ENCODE measurements around the gene MANF.
"Not testable (repeated sequence)": the region's sequence is repeated elsewhere in the genome, so short reads cannot be mapped to it uniquely, and the experiment has no call there.

Gene MANF

DNA sequence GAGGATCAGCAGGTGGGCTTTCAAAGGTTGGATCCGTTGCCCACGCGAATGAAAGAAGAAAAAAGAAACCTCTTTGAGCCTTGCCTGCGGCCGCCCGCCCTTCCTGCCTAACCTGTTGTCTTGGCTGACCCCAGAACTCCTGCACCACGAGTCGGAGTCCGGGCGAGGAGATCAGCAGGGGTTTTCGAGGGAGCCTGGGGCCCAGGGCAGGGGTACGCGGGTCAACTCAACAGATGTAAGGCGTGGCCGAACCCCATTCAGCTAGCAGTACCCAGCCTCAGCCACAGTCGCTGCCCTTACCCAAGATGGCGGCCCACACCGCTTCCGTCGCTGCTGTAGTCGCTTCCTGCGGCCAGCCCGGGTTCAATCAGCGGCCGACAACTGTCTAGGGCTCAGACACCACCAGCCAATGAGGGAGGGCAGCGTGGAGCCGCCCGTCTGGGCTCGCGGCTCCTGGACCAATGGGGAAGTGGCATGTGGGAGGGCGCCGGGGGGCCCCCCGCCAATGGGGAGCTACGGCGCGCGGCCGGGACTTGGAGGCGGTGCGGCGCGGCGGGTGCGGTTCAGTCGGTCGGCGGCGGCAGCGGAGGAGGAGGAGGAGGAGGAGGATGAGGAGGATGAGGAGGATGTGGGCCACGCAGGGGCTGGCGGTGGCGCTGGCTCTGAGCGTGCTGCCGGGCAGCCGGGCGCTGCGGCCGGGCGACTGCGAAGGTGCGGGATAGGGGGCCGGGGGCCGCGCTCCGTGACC lies at the start of gene MANF:
Gene MANF, plus strand, starts transcription at position 566 of the 748 bp plus-strand sequence. Its CDS starts 52 bp downstream, at position 618.
- DNase-seq: peak; percentile 93

DNA sequence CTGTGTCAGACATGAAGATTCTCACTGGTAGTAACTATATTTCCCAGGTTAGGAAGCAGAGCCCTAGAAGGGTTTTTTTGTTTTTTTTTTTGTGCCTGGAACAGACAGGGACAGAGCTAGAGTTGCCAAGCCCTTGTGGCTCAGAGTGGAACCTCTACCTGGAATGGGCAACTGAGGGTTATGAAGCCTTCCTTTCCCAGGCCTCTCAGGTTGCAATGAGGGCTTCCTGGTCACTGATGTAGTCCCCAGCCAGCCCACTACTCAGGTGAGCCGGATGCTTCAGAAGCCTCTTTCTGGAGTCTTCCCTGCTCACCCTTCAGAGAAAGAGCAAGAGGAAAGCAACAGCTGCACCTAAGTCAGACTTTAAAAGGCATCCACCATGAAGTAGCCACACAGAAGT lies 48.8 kb upstream of the MANF start:
- no peak for DNase-seq

DNA sequence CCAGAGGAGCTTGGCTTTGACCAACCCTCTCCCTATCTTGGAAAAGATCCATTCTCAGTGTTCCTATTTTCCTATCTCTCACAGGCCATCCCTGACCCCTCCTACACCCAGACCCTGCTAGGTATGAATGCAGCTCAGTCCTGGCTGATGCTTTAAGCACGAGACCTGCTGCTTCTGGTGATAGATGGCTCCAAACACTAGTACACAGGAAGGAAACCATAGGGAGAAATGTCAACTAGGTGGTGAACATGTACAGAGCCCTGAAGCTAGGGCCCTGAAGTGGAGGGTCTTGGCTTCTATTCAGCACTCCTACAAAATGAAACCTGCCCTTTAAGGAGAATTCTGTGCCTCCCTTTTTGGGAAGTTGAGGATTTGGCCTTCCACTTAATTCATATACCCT lies 47.4 kb upstream of the MANF start:
- DNase-seq: no peak

DNA sequence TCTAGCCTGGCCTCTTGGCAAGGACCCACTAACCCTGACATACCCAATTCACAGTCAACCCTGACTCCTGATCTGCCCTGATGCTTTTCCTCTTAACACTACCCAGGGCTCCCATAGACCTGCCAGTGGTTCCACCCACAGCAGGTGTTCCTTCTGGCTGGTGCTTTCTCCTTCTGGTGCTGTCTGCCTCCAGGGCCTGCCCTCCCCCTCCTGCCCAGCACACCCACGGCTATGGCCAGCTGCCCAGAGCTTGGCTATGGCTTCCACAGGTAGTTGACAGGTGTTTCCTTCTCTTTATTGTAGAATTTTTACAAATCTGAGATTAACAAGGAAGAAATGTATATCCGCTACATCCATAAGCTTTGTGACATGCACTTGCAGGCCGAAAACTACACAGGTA lies 46.5 kb upstream of the MANF start:
- peak; percentile 25 for DNase-seq

DNA sequence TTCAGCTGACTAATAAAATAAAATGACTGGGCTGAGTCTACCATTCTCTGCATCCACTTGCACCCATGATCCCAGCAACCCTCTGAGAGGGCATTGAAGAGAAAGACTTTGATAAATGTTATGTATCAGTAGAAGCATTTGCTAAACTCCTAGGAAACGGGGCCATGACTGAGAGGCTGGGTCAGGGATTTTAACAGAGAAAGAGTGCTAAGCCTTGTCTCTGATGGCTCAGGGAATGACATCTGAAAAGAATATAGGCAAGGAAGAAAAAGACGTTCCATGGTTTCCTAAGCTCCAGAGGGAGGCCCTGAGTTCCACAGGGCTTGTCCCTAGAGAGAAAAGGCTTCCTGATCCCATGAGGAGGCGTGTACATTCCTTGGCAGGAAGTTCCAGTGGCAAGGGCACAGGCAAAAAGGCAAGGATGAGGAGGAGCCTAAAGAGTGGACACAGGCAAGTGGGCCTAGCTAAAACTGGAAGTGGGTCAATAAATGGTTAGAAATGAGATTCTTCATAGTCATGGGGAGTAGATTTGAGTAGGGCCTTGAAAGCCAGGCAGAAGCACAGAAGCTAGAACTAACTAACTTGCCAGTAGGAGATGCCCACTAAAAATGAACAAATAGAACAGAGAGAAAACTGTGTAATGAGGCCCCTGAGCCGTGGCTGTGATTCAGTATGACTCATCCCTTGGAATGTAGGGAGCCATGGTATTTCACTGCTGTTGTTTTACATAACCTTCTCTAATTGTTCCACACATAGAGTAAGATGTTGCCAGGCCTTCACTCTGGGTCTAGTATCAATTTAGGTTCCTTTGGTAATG lies 44.9 kb upstream of the MANF start:
- DNase-seq: no peak

DNA sequence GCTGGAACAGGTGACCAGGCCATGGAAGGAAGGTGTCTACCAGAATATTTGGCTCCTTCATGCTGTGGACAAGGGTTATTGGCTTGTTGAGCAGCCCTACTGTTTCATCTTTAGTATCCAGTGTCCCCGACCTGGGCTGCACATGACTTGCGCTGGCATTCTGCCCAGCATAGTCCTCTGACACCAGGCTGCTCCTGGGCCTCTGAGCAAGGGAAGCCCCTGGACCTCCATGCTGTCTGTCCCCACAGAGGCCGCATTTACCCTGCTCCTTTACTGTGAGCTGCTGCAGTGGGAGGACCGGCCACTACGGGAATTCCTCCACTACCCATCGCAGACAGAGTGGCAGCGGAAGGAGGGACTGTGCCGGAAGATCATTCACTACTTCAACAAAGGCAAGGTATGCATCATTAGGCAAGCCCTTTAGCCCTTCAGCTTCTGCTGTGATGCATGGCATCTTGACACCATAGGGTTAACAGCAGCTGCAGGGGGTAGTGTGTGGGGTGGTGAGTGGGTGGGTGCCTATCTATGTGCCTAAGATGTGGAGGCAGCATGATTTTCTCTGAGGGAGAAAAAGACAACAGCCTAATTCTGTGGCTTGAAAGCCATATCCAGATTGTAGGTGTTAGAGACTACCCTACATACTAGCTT lies 44.0 kb upstream of the MANF start:
- DNase-seq: no peak

DNA sequence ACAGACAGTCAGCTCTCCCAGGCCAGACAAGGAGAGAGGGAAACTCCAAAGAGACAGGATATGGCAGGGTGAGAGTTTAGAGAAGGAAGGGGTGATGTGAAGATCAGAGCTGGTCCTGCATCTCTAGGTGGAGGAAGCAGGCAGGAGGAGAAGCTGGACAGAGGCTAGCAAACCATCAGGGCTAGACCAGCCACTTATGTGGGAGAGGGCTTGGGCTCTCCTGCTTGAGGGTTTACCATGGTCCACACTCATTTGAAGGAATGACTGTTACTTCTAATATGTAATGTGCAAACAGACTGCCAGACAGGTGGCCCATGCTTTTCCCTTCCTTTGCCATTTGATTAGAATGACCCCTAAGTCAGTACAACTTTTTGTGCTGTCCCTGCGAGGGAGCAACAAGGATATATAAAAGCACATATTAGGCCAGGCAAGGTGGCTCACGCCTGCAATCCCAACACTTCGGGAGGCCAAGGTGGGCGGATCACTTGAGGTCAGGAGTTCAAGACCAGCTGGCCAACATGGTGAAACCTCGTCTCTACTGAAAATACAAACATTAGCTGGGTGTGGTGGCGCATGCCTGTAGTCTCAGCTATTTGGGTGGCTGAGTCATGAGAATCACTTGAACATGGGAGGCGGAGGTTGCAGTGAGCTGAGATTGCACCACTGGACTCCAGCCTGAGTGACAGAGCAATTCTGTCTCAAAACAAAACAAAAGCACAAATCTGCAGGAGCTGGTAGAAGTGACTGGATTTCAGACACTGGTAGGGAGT lies 41.0 kb upstream of the MANF start:
- no peak for DNase-seq

DNA sequence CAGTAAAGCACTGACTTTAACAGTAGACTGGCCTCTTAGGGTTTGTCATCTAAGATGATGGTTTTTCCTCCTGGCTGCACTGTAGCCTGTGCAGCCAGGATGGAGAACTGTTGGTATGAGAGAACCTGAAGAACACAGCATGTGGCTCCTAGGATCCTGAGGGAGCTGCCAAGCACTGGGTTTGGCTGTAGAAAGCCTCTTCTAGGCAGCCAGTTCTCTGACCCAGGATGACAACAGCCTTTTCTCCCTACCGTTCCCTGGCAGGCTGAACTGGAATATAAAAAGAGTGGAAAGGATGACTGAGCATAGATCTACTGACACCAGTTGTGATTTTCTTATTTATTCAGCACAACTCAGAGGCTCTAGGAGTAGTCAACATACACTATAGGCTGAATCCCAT lies 34.3 kb upstream of the MANF start:
- DNase-seq: no peak

DNA sequence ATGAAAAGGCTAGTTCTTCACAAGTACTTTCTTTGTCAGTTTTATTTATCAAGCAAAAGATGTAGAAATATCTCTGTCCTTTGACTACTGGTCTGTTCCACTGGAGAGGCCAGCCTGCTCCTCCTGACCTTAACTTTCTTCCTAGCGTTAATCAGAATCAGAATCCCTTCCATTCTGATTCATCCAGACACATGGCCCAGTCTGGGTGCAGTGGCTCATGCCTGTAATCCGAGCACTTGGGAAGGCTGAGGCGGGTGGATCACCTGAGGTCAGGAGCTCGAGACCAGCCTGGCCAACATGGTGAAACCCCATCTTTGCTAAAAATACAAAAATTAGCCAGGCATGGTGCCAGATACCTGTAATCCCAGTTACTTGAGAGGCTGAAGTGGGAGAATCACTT lies 32.0 kb upstream of the MANF start:
- DNase-seq: no peak

DNA sequence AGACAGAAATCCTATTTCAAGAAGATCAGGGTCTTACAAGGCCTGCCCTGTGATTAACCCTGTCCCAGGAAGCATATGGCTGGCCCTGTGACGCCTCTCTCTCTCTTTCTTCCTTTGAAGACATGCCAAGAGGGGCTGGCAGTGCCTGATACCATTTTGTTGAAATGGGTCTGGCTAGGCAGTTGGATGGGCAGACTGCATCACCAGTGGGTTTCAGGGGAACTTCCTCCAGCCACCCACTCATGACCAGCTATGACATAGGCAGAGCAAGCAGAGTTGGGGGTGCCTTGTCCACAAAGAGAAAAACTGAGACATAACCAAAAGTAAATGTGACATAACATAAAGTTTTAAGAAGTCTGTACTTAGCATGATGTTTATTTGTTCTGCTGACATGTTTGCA lies 31.4 kb upstream of the MANF start:
- DNase-seq: no peak

DNA sequence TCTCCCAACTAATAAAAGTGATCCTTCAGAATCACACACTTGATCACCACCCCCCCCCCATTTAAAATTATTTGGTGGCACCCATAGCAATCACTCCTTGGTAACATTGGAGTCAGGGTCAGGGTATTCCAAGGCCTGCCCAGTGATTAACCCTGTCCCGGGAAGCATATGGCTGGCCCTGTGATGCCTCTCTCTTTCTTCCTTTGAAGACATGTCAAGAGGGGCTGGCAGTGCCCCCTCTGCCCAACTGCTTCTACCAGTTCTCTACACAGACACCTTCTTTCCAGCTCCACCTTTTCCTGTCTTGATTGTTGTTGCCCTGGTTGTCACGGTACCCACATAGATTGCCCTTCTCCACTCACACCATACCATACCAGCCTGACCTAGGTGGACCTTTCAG lies 30.9 kb upstream of the MANF start:
- DNase-seq: no peak

DNA sequence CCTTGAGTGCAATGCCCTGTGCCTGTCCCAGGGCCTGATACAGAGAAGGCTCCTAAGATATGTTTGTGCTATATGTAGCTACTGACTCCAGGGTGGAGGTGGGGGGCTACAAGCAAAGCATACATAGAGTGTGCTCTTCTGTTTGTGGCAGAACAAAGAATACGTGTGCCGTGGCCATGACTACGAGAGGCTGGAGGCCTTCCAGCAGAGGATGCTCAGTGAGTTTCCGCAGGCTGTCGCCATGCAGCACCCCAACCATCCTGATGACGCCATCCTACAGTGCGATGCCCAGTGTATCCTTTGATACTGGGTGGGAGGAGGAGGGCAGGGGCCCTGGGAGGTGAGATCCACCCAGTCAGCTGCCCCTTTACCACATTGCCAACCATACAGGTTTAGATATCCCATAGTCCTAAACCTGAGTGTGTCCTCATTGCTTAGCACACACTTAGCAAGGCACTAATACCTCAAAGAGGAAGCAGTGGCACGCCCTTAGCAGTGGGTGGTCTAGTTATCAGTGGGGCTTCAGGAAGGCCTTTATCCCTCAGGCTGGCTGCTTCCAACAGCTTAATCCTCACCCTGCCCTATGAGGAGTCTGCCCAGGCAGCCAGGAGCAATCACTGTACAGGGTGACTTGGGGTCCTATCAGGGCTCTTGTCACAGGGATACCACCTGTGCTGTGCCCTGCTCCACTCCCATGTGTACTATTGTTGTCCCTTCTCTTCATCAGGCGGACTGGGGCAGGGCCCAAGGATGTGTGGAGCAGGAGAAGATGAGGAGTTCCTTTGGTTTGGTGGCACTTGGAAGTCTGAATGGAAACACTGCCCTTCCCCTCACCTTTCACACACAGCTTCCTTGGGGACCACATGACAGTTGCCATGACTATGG lies 30.1 kb upstream of the MANF start:
- no peak for DNase-seq

DNA sequence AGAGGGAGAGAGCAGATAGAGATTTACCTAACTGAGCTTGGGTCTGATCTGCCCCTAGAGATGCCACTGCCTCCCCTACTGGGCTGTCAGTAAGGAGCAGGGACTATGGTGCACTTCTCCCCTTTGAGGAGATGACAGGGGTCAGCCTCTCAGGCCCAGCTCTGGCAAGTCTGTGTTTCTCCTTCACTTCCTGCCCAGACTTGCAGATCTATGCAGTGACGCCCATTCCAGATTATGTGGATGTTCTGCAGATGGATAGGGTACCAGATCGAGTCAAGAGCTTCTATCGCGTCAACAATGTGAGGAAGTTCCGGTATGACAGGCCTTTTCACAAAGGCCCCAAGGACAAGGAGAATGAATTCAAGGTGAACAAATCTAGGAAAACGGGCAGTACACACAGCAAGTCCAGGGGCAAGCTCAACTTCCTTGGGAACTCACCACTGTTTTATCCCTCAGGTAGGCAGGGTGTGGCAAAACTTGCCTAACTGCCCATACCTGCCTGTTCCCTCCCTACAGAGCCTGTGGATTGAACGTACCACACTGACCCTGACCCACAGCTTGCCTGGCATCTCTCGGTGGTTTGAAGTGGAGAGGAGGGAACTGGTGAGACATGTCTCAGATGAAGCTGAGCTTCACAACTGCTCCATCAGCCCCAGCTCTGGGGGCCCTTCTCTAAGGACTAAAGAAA lies 29.1 kb upstream of the MANF start:
- no peak for DNase-seq

DNA sequence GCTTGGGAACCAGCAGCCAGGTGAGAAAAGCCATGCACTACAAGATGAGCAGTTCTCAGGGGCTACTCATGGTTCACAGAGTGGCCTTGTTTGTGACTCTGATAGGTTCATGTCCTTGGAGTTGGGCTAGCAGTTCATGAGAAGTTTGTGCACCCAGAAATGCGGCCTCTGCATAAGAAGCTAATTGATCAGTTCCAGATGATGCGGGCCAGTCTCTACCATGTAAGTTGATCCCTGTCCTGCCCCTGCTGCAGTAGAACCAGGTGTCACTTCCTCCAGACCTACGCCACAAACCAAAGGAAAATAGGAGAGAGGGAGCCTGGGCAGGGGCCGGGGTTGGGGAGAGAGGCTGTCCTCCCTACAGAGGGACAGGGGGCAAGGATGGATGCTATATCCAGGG lies 27.2 kb upstream of the MANF start:
- DNase-seq: no peak

DNA sequence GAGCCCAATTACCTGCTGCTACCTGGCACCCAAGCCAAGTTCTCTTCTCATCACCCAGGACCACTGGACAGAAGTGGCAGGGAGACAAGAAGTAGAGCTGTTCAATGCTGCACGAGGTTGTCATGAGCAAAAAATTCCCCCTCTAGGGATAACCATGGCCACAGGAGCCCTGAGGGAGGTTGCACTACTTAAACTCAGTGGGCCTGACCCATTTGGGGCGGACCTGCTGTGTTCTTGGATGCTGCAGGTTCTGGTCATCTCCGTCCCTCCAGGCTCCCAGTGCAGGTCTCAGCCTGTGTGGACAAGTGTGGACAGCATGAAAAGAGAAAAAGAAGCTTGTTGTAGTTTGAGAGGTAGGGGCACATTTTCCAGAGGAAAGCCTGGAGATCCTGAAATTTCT lies 26.1 kb upstream of the MANF start:
- no peak for DNase-seq

DNA sequence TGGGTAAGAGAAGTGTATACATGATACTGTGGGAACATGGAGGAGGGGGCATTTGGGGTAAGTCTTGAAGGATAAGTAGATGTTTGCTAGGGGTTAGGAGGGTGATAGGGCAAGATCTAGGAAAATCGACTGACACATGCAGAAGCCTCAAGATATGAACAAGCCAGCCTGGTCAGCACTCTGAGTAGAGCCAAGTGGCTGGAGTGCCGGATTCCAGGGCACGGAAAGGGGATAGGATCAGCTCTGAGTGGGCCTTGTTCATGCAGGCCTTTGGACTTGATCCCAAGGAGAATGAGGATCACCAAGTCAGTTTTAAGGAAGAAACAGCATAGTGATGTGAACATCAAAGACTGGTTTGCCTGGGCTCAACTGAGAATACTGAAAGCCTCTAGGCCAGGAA lies 24.3 kb upstream of the MANF start:
- no peak for DNase-seq

DNA sequence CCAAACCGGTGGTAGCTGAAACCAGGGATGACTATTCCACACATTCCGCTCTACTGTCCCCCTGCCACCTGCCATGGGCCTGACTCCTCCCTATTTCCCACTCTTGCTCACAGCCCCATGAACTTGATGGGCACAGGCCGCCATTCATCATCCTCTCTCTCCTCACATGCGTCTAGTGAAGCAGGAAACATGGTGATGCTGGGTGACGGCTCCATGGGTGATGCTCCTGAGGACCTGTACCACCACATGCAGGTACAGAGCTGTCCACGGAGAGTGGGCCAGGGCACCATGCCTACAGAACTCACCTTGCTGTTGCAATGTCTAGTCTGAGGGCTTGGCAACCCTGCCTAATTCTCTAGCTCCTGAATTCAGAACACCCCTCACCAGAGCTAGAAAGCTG lies 23.3 kb upstream of the MANF start:
- DNase-seq: no peak

DNA sequence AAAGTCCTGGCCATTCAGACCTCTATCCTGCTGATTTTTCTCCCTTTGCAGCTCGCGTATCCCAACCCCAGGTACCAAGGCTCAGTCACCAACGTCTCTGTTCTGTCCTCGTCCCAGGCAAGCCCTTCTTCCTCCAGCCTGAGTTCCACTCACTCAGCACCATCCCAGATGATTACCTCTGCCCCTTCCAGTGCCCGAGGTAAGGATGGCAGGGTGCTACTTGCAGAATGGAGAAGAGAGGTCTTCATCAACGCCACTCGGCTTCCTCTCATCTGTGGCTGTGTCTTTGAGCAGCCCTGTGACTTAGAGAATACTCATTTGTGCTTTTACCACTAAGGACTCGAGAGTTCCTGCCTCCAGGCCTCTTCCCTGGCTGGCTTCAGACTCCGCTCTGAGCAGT lies 22.6 kb upstream of the MANF start:
- no peak for DNase-seq

DNA sequence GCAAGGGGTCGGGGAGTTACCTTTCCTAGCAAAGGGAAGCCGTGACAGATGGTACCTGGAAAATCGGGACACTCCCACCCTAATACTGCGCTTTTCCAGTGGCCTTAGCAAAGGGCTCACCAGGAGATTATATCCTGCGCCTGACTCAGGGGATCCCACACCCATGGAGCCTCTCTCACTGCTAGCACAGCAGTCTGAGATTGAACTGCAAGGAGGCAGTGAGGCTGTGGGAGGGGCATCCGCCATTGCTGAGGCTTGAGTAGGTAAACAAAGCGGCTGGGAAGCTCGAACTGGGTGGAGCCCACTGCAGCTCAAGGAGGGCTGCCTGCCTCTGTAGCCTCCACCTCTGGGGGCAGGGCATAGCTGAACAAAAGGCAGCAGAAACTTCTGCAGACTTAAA lies 16.8 kb upstream of the MANF start:
- DNase-seq: not testable (repeated sequence)

DNA sequence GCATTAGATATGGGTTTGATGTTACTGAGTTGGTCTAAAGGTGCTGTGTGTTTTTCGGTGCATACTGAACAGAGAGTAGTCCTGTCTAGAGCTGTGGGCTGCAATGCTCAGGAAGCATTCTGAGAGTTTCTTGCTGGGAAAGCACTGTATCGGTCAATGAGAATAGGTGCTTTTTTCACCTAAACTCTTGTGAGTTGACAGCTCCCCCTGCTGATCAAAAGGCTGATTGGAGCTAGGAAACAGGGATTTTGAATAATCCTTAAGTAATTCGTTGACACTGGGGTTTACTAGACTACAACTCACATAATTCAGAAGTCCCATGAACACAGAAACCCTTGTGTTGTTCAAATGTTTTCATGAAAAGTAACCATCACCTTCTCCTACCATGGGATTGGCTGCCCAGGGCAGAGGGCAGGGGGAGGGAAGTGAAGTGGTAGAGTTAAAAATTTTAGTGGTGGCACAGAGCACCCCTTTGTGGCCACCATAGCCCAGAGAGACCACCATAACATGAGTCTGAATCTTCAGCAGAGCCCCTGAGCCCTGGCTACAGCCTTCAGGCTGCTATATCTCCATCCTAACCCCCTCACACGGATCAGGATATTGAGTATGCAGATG lies 13.0 kb upstream of the MANF start:
- DNase-seq: peak; percentile 39
